Neural crest cell (in vitro differentiated cells): Measurements from ENCODE around the gene HOXA3. TPM values are rescaled to one million over a fixed set of nuclear protein-coding genes. Genes with fewer than 3 reads are reported as not detected.
A peak's percentile ranks its signal among the peaks of the same experiment; 100 is the strongest.

ENCODE experiments used
- DNase-seq: peaks from one replicate; pipeline ENCODE4 v3.0.0; 2021; ENCODE audit warnings: low read depth, mixed read lengths, low spot score
- H3K27ac Mint-ChIP-seq: one replicate; pipeline ENCODE4 v1.8.0; 2021; ENCODE audit warnings: mild to moderate bottlenecking, mixed read lengths; ENCODE audit not compliant: unreplicated experiment
- H3K27me3 Mint-ChIP-seq: 2 replicates; pipeline ENCODE4 v1.8.0; 2021; ENCODE audit warnings: low read depth, mild to moderate bottlenecking, mixed read lengths
- H3K36me3 Mint-ChIP-seq: 2 replicates; pipeline ENCODE4 v1.8.0; 2021; ENCODE audit warnings: low read depth, mild to moderate bottlenecking, mixed read lengths
- H3K4me1 Mint-ChIP-seq: 2 replicates; pipeline ENCODE4 v1.8.0; 2021; ENCODE audit warnings: mixed read lengths
- H3K4me3 Mint-ChIP-seq: one replicate; pipeline ENCODE4 v1.8.0; 2021; ENCODE audit warnings: mild to moderate bottlenecking, mixed read lengths
- H3K9me3 Mint-ChIP-seq: 2 replicates; pipeline ENCODE4 v1.8.0; 2021; ENCODE audit warnings: mixed read lengths
- CTCF ChIP-seq: fragments of 200-600 bp; sonication (generic); conservative IDR thresholded peaks from 2 replicates; pipeline ENCODE4 v1.5.0; 2021; ENCODE audit warnings: antibody characterized with exemption, mild to moderate bottlenecking
- total RNA-seq: library from RNA; stranded (reverse); gene quantifications from 2 replicates; pipeline ENCODE4 v1.2.1, GENCODE V29; 2021

Gene HOXA3
- total RNA-seq, 1 donor from 2014 or later, result 10.6 TPM

GRCh38 chr7:27187475-27188385, 35.3 kb upstream of the HOXA3 start:
- Mint-ChIP-seq H3K4me3 (peak overlapping the region; percentile 34), H3K27ac (no peak overlapping the region)

GRCh38 chr7:27186668-27187474, 34.5 kb upstream of the HOXA3 start:
- peaks cover 10% of the 10 kb centered on the region for H3K4me1 Mint-ChIP-seq
- H3K27ac Mint-ChIP-seq, result no peak overlapping the region
- no peak for DNase-seq
- peaks cover 100% of the 10 kb centered on the region for H3K27me3 Mint-ChIP-seq
- H3K4me3 Mint-ChIP-seq, result no peak overlapping the region
- H3K9me3 Mint-ChIP-seq, result no peaks in the 10 kb centered on the region
- TF ChIP-seq CTCF, result no peak
- peaks cover 5% of the 10 kb centered on the region for H3K36me3 Mint-ChIP-seq

More at GRCh38 chr7:27187475-27188385, 35.3 kb upstream of the HOXA3 start:
- TF ChIP-seq CTCF, result no peak
- peaks cover 10% of the 10 kb centered on the region for H3K4me1 Mint-ChIP-seq
- H3K9me3 Mint-ChIP-seq, result no peaks in the 10 kb centered on the region
- H3K36me3 Mint-ChIP-seq, result peaks cover 5% of the 10 kb centered on the region
- DNase-seq, result no peak
- H3K27me3 Mint-ChIP-seq, result peaks cover 99% of the 10 kb centered on the region

DNA sequence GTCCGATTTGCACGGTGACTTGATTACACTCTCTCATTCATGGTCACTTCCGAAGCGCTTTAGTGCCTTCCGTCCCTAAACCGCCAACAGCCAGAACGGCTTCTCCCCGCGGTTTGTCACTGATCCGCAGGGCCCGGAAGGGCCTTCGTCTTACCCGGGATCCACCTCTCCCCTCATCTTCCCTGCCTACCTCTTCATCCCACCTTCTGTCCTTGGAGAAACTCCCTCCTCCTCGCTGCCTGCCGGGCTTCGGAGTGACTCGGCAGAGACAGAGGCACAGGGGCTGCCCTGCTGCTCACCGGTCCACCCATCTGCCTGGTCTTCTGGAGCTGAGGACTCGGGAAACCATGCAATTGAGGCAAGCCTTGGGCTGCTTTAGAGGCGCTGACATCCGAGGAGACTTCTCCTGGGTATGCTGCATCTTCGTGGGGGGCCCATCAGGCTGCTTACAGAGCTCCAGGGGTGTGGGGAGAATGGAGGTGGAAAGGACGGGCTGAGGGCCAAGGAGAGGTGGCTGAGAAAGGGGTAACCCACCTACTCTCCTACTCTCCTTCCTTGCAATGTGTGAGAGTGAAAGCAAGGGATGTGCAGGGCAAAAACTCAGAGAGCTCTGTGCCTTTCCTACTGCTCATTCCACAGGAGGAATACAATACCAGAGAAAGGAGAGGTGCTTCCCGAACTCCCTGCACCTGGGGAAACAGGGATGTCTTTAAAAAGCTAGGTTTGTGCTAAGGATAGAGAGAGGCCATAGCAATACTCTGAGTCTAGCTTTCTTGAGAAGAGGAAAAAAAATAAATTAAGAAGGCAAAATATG, 33.7 kb upstream of the HOXA3 start:
- Mint-ChIP-seq H3K27ac (no peak overlapping the region), H3K4me1 (peaks cover 10% of the 10 kb centered on the region), H3K4me3 (peak overlapping the region; percentile 2), H3K36me3 (peaks cover 5% of the 10 kb centered on the region), H3K9me3 (no peaks in the 10 kb centered on the region), H3K27me3 (peaks cover 100% of the 10 kb centered on the region)
- DNase-seq, result no peak
- TF ChIP-seq CTCF, result no peak

GRCh38 chr7:27185013-27185853, 32.9 kb upstream of the HOXA3 start, which contains the start of gene HOXA11:
TSS of gene HOXA11 (minus strand) at chr7:27185232. CDS start at chr7:27185144, 88 bp downstream.
- Mint-ChIP-seq H3K27me3 (peaks cover 100% of the 10 kb centered on the region), H3K9me3 (no peaks in the 10 kb centered on the region), H3K4me3 (peak within 1 kb of the TSS; percentile 67), H3K4me1 (peaks cover 10% of the 10 kb centered on the region), H3K27ac (no peak within 1 kb of the TSS), H3K36me3 (peaks cover 5% of the 10 kb centered on the region)
- DNase-seq, result no peak
- no peak for TF ChIP-seq CTCF
